Subcutaneous adipose tissue (tissue), 4 donors: ENCODE data around the gene SDHB. TPM values are rescaled to one million over a fixed set of nuclear protein-coding genes. Genes with fewer than 3 reads are reported as not detected.

Experiments
- total RNA-seq, 4 donors: library from RNA; depleted of rRNA; stranded (reverse); fragments of >200 nt; gene quantifications; one replicate each; pipeline ENCODE4 v1.1.0, GENCODE V29; 2016
- TF ChIP-seq, protein P1 (sequence below): fragments of 450-650 bp; IDR thresholded peaks from one replicate; pipeline ENCODE4 v1.5.1; 2016; ENCODE audit warnings: low read depth, mild to moderate bottlenecking, control low read depth, antibody characterized with exemption, moderate library complexity

The SDHB gene
- total RNA-seq, 4 donors from 2014 or later: 105 to 138 (median 121) TPM

DNA sequence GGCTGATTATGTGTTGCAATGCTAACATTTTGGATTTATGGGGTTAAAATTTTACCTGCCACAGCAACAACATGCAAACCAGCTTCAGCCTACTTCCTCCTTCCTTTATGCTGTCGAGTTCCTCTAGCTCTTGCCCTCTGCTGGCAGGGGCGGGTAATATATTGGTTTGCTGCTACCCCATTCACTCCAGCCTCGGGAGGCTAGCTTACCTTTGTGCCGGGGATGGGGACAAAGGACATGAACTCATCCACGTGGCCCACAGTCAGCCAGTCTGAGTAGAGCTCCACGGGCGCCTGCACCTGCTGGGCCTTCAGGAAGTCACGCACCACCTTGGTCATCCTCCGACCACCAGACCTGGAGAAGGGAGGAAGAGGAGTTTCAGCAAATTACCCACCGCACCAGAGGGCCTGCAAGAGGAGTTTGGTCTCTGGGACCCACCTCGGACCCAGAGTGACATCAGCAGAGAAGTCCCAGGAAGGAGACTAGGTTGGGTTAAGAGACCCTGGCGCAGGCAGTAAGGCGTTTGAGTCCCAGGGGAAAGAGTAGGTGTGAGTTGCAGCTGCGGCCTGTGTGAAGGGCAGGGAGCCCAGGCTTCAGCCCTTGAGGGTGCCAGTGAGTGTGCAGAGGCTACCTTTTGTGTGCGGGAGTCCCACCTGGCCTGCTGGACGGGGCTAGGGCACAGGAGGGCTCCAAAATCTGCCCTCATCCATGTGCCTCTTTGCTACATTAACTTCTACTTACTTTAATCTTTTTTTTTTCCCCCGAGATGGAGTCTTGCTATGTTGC lies 21.8 kb upstream of the SDHB start:
- TF ChIP-seq, protein P1, sequence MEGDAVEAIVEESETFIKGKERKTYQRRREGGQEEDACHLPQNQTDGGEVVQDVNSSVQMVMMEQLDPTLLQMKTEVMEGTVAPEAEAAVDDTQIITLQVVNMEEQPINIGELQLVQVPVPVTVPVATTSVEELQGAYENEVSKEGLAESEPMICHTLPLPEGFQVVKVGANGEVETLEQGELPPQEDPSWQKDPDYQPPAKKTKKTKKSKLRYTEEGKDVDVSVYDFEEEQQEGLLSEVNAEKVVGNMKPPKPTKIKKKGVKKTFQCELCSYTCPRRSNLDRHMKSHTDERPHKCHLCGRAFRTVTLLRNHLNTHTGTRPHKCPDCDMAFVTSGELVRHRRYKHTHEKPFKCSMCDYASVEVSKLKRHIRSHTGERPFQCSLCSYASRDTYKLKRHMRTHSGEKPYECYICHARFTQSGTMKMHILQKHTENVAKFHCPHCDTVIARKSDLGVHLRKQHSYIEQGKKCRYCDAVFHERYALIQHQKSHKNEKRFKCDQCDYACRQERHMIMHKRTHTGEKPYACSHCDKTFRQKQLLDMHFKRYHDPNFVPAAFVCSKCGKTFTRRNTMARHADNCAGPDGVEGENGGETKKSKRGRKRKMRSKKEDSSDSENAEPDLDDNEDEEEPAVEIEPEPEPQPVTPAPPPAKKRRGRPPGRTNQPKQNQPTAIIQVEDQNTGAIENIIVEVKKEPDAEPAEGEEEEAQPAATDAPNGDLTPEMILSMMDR: no peak

DNA sequence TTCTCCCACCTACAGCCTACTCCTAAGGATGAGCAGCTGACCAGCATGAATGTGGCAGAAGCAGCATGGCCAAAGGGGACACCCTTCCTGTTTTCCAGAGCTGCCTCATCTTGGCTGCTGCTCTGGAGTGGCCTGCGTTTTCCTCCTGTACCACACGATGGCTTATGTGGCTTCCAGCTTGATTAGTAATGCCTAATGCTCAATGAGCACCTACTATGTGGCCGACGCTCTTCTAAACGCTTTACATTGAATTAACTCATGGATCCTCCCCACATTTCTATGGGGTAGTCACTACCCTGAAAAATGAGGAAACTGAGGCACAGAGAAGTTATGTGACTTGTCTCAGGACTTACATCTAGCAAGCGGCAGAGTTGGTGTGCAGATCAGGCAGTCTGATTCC lies 18.0 kb upstream of the SDHB start:
- TF ChIP-seq, protein P1: no peak

DNA sequence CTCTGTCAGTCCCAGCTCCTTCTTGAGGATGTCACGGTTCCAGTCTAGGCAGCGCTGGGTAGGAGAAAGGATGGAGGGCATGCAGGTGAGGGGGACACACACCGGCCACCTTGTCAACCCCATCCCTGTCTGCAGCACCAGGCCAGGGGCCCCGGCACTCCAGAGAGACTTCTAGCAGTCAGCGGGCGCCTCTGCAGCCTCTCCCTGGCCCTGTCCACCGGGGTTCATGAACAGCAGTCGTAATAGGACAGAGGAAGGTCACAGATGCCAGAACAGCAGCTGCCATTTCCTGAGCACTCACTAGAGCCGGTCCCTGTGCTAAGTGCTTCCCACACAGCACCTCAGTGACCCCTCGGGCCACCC lies 16.3 kb upstream of the SDHB start:
- TF ChIP-seq, protein P1: no peak

DNA sequence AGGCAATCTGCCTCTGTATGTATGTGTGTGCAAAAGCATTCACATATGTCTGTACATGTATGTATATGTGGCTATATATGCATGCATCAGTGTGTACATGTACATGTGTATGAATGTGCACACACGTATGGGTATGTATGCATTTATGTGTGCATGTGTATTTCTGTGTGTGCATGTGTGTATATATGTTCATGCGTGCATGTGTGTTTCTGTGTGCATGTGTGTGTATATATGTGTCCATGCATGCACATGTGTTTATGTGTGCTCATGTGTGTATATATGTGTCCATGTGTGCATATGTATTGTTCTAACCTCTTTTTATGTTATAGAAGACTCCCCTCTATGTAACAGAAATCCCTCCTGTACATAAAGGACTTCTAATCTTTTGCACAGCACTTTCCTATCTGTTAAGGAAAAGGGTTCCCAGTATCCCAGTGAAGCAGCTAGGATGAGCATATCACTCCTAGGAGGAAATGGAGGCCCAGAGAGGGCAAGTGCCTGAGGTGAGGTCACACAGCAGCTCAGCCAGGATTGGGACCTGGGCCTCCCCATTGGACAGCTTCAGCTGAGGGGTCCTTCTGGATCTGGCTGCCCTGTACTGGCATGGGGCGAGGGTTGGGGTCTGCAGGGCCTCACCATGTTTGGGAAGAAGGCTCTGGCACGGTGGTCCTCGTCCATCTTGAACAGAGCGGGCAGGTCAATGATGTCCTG lies 15.8 kb upstream of the SDHB start:
- TF ChIP-seq, protein P1: no peak

- TF ChIP-seq, protein P1: no peak
These were observed 15.0 kb upstream of the SDHB start for GRCh38 chr1:17068789-17069188.

DNA sequence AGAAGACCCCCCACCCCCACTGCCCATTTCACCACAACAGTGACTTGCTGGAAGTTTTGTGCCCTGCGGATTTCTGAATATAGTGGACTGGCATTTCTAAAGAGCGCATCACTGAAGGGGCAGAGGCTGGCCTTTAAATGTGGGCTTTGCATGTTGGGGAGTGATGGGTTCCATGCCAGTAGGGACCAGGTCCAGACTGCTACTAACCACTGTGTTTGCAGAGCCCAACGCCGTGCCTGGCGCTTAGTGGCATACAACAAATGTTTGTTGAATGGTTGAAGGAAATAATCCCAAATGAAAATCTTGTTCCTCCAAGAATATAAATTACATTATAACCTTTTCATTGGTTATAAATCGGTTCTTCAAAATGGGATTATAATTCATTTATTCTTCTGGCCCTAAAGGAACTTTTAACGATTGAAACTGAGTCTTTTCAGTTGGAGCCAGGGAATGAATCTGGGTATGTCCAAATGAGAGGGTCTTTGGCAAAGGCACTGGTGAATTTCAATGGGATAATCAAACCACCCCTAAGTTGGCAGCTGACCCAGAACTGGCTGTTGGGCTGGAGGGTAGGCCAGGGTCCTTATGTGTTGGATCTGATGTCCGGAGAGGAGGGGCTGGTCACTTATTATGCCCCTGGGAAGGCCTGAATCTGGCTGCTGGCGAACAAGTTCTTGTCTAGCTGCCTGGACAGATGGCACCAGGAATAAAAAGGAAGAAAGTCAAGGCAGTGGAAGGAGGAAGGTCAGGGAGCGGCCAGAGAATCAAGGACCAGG lies 13.8 kb upstream of the SDHB start:
- TF ChIP-seq, protein P1: no peak

DNA sequence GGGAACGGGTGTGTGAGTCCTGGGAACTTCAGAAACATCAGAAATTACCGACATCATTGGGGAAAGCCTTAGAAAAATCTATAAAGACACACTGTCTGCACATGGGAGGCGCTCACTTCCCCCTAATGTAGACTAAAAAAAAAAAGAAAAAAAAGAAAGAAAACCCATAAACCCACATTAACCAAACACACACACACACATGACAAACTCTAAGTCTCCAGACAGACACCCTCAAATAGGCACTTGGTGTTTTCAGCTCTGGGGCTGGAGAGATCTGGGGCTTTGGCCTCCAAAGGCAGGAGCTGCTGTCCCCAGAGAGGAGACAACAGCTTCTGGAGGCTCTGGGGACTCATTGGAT lies 13.2 kb upstream of the SDHB start:
- TF ChIP-seq, protein P1: no peak
